Neural cell (in vitro differentiated cells): ENCODE measurements around the gene CTSZ. TPM values are rescaled to one million over a fixed set of nuclear protein-coding genes. Genes with fewer than 3 reads are reported as not detected.

Experiments
- H2AFZ ChIP-seq: fragments of 200-600, 300-800 bp; sonication (generic), shearing (Covaris generic); 2 replicates; pipeline ENCODE4 v1.6.0; 2014; ENCODE audit warnings: low read depth, mild to moderate bottlenecking, antibody characterized with exemption, low read length, moderate library complexity
- H3F3A ChIP-seq: fragments of 200-600 bp; shearing (Covaris generic); 2 replicates; pipeline ENCODE4 v1.6.1; 2016; ENCODE audit warnings: mild to moderate bottlenecking, moderate library complexity, mixed read lengths, antibody characterized with exemption, low read length; ENCODE audit not compliant: insufficient read depth, poor library complexity, severe bottlenecking
- H3K27ac ChIP-seq: fragments of 200-600, 300-800 bp; sonication (generic), shearing (Covaris generic); 2 replicates; pipeline ENCODE4 v1.5.1; 2014; ENCODE audit warnings: mild to moderate bottlenecking, low read length, moderate library complexity
- H3K27me3 ChIP-seq: fragments of 300-800, 200-600 bp; sonication (generic), shearing (Covaris generic); 2 replicates; pipeline ENCODE4 v1.6.0; 2014; ENCODE audit warnings: mild to moderate bottlenecking, low read depth, low read length, moderate library complexity; ENCODE audit not compliant: insufficient read depth
- H3K36me3 ChIP-seq: fragments of 300-800, 200-600 bp; sonication (generic), shearing (Covaris generic); 2 replicates; pipeline ENCODE4 v1.5.1; 2014; ENCODE audit warnings: mild to moderate bottlenecking, antibody characterized with exemption, low read length, moderate library complexity; ENCODE audit not compliant: insufficient read depth
- H3K4me2 ChIP-seq: fragments of 300-800, 200-600 bp; sonication (generic), shearing (Covaris generic); 2 replicates; pipeline ENCODE4 v1.6.0; 2014; ENCODE audit warnings: mild to moderate bottlenecking, low read length
- H3K4me3 ChIP-seq: fragments of 300-800, 200-600 bp; sonication (generic), shearing (Covaris generic); 2 replicates; pipeline ENCODE4 v1.5.1; 2014; ENCODE audit warnings: mild to moderate bottlenecking, low read length, moderate library complexity
- H3K79me2 ChIP-seq: fragments of 200-600 bp; shearing (Covaris generic); replicated peaks from 2 replicates; pipeline ENCODE4 v1.6.0; 2014; ENCODE audit warnings: mild to moderate bottlenecking, low read length, moderate library complexity; ENCODE audit not compliant: insufficient read depth
- H3K9ac ChIP-seq: fragments of 300-800, 200-600 bp; sonication (generic), shearing (Covaris generic); 2 replicates; pipeline ENCODE4 v1.6.1; 2016; ENCODE audit warnings: mild to moderate bottlenecking, low read length, mixed read lengths
- H3K9me2 ChIP-seq: fragments of 200-600 bp; shearing (Covaris generic); 2 replicates; pipeline ENCODE4 v1.6.1; 2016; ENCODE audit warnings: mild to moderate bottlenecking, low read length, mixed read lengths; ENCODE audit not compliant: insufficient read depth
- H3K9me3 ChIP-seq: fragments of 200-600, 300-800 bp; sonication (generic), shearing (Covaris generic); 2 replicates; pipeline ENCODE4 v1.6.1; 2016; ENCODE audit warnings: mild to moderate bottlenecking, mixed run types, low read length, moderate library complexity, mixed read lengths
- H4K20me1 ChIP-seq: fragments of 200-600 bp; shearing (Covaris generic); 2 replicates; pipeline ENCODE4 v1.6.1; 2016; ENCODE audit warnings: mild to moderate bottlenecking, mixed run types; ENCODE audit not compliant: insufficient read depth
- CTCF ChIP-seq: fragments of 450-650 bp; IDR thresholded peaks from 2 replicates; pipeline ENCODE4 v1.5.1; 2014; ENCODE audit warnings: antibody characterized with exemption, mild to moderate bottlenecking, moderate library complexity; ENCODE audit not compliant: poor library complexity, severe bottlenecking
- EP300 ChIP-seq: fragments of 450-650 bp; conservative IDR thresholded peaks from 2 replicates; pipeline ENCODE4 v1.6.1; 2014; ENCODE audit warnings: antibody characterized with exemption, mild to moderate bottlenecking, moderate library complexity; ENCODE audit not compliant: poor library complexity, severe bottlenecking
- EZH2 ChIP-seq: fragments of 200-600, 300-800 bp; shearing (Covaris generic), sonication (generic); IDR thresholded peaks from 2 replicates; pipeline ENCODE4 v1.6.1; 2014; ENCODE audit warnings: antibody characterized with exemption, low read length, borderline replicate concordance, mild to moderate bottlenecking; ENCODE audit not compliant: insufficient read depth, poor library complexity, severe bottlenecking
- MXI1 ChIP-seq: fragments of 450-650 bp; conservative IDR thresholded peaks from 2 replicates; pipeline ENCODE4 v1.6.1; 2014; ENCODE audit warnings: antibody characterized with exemption, mild to moderate bottlenecking; ENCODE audit not compliant: poor library complexity, severe bottlenecking
- POLR2AphosphoS5 ChIP-seq: IDR thresholded peaks from 2 replicates; pipeline ENCODE4 v1.6.1; 2012
- RAD21 ChIP-seq: fragments of 450-650 bp; conservative IDR thresholded peaks from 2 replicates; pipeline ENCODE4 v1.6.1; 2014; ENCODE audit warnings: antibody characterized with exemption, mild to moderate bottlenecking, moderate library complexity
- REST ChIP-seq: IDR thresholded peaks from 2 replicates; pipeline ENCODE4 v1.6.1; 2012; ENCODE audit warnings: borderline replicate concordance
- SMC3 ChIP-seq: fragments of 450-650 bp; conservative IDR thresholded peaks from 2 replicates; pipeline ENCODE4 v1.6.1; 2014; ENCODE audit warnings: antibody characterized with exemption, mild to moderate bottlenecking, moderate library complexity; ENCODE audit not compliant: poor library complexity
- TAF1 ChIP-seq: IDR thresholded peaks from 2 replicates; pipeline ENCODE4 v1.6.1; 2012; ENCODE audit warnings: low read depth
- polyA plus RNA-seq: library from polyadenylated mRNA; depleted of rRNA; stranded (reverse); fragments of >200 nt; gene quantifications from 2 replicates; pipeline ENCODE4 v1.2.3, GENCODE V29; 2014

CTSZ gene
- polyA plus RNA-seq, 1 donor from 2014 or later, result 0.31 TPM

GRCh38 chr20:59015411-59015810, 8.4 kb upstream of the CTSZ start:
- Histone ChIP-seq H3K9ac (no peak overlapping the region), H3K9me3 (no peaks in the 10 kb centered on the region), H3K27ac (no peak overlapping the region), H3F3A (no peaks in the 10 kb centered on the region), H3K4me3 (no peak overlapping the region), H3K36me3 (no peaks in the 10 kb centered on the region), H3K79me2 (no peaks in the 10 kb centered on the region), H3K27me3 (no peaks in the 10 kb centered on the region), H4K20me1 (no peaks in the 10 kb centered on the region), H2AFZ (no peak overlapping the region), H3K9me2 (no peaks in the 10 kb centered on the region), H3K4me2 (no peak overlapping the region)
- TF ChIP-seq SMC3, result no peak
- TF ChIP-seq TAF1, result no peak
- TF ChIP-seq REST, result no peak
- TF ChIP-seq POLR2AphosphoS5, result no peak
- TF ChIP-seq CTCF, result no peak
- no peak for TF ChIP-seq EZH2
- TF ChIP-seq EP300, result no peak
- TF ChIP-seq MXI1, result no peak
- TF ChIP-seq RAD21, result no peak

- H3K4me3 ChIP-seq, result no peak overlapping the region
- no peak overlapping the region for H2AFZ ChIP-seq
- H3F3A ChIP-seq, result no peaks in the 10 kb centered on the region
- no peaks in the 10 kb centered on the region for H3K36me3 ChIP-seq
- H3K27ac ChIP-seq, result no peak overlapping the region
- no peaks in the 10 kb centered on the region for H3K79me2 ChIP-seq
- H3K4me2 ChIP-seq, result no peak overlapping the region
- H3K27me3 ChIP-seq, result no peaks in the 10 kb centered on the region
- TF ChIP-seq REST (no peak), POLR2AphosphoS5 (no peak), MXI1 (no peak), SMC3 (no peak), RAD21 (no peak)
- H3K9me3 ChIP-seq, result no peaks in the 10 kb centered on the region
- H4K20me1 ChIP-seq, result no peaks in the 10 kb centered on the region
- no peak overlapping the region for H3K9ac ChIP-seq
- H3K9me2 ChIP-seq, result no peaks in the 10 kb centered on the region
Observed at GRCh38 chr20:59014680-59015389, 7.8 kb upstream of the CTSZ start.
